GM12892 (cell line): ENCODE results near the gene ATOH8.

ENCODE experiments used
- POLR2A ChIP-seq: IDR thresholded peaks from 2 replicates; pipeline ENCODE4 v1.6.1; 2011; ENCODE audit warnings: low read depth, low read length, control low read depth
- POLR2AphosphoS5 ChIP-seq: IDR thresholded peaks from 2 replicates; pipeline ENCODE4 v1.6.1; 2011; ENCODE audit warnings: low read depth, low read length, control low read depth
- TAF1 ChIP-seq: IDR thresholded peaks from 2 replicates; pipeline ENCODE4 v1.6.1; 2011; ENCODE audit warnings: low read depth, mild to moderate bottlenecking, control low read depth, low read length, borderline replicate concordance

DNA sequence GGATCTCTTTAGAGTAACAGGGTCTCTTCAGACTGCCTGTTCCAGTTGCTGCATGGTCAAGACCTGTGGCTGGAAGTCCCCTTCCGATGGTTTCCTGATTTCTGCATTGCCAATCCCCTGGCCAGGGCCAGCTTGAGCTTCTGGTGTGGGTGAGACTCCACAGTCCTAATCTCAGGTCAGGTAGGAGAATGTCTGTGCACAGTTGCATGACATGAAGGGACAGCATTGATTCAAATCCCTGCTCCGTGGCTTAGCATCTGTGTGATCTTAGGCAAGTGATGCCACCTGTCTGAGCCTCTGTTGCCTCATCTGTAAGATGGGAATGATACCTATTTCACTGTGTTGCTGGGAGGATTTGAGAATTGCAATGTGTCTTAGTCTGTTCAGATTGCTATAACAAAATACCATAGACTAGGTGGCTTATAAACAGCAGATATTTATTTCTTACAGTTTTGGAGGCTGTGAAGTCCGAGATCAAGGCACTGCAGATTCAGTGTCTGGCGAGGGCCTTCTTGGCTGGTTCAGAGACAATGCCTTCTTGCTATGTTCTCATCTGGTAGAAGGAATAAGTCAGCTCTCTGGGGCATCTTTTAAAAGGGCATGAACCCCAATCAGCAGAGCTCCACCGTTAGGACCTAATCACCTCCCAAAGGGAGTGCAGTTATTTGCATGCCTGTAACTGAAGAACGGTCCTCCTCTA lies 66.2 kb downstream of the ATOH8 start:
- TF ChIP-seq POLR2AphosphoS5 (no peak), POLR2A (no peak), TAF1 (no peak)
